ENCODE measurements around the gene DEFB118.

GRCh38 chr20:31341470-31341869 lies 26.9 kb upstream of the DEFB118 start:
- TF ChIP-seq TARDBP (IDR thresholded peaks at IDR 0.05; ENCODE audit: borderline replicate concordance) (no peak), POLR2A (IDR thresholded peaks at IDR 0.05; ENCODE audit: low read depth, low read length) (no peak), SIN3A (IDR thresholded peaks at IDR 0.05; ENCODE audit: low read depth, low read length) (no peak), GABPA (IDR thresholded peaks at IDR 0.05; ENCODE audit: low read depth) (no peak), FOS (IDR thresholded peaks at IDR 0.05; ENCODE audit: borderline replicate concordance, extremely low read depth, insufficient read length) (no peak)
- TF ChIP-seq, protein P1, sequence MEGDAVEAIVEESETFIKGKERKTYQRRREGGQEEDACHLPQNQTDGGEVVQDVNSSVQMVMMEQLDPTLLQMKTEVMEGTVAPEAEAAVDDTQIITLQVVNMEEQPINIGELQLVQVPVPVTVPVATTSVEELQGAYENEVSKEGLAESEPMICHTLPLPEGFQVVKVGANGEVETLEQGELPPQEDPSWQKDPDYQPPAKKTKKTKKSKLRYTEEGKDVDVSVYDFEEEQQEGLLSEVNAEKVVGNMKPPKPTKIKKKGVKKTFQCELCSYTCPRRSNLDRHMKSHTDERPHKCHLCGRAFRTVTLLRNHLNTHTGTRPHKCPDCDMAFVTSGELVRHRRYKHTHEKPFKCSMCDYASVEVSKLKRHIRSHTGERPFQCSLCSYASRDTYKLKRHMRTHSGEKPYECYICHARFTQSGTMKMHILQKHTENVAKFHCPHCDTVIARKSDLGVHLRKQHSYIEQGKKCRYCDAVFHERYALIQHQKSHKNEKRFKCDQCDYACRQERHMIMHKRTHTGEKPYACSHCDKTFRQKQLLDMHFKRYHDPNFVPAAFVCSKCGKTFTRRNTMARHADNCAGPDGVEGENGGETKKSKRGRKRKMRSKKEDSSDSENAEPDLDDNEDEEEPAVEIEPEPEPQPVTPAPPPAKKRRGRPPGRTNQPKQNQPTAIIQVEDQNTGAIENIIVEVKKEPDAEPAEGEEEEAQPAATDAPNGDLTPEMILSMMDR (IDR thresholded peaks at IDR 0.05 in 2 of 3, conservative IDR thresholded peaks at IDR 0.05 in 1 of 3; ENCODE audit: control insufficient read depth in 2 of 3, extremely low read depth in 1 of 3, insufficient read depth in 1 of 3, low read depth in 3 of 3, low read length in 3 of 3), result no peak
- TF ChIP-seq, protein P2, sequence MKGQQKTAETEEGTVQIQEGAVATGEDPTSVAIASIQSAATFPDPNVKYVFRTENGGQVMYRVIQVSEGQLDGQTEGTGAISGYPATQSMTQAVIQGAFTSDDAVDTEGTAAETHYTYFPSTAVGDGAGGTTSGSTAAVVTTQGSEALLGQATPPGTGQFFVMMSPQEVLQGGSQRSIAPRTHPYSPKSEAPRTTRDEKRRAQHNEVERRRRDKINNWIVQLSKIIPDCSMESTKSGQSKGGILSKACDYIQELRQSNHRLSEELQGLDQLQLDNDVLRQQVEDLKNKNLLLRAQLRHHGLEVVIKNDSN (IDR thresholded peaks at IDR 0.05; ENCODE audit: borderline replicate concordance, extremely low read length, insufficient read depth, low read depth, low read length), result no peak

All from GM12878 (cell line).